Activated CD8-positive, alpha-beta memory T cell treated with anti-CD3 and anti-CD28 coated beads for 1 hour (primary cell): Measurements from ENCODE around the gene MIDN.
"Not testable (repeated sequence)": the region's sequence is repeated elsewhere in the genome, so short reads cannot be mapped to it uniquely, and the experiment has no call there.

ENCODE experiments used
- DNase-seq, 2 donors: peaks; one replicate each; pipeline ENCODE4 v3.0.0-alpha.2; 2020; ENCODE audit warnings: low read depth in 1 of 2; ENCODE audit errors: extremely low read depth in 1 of 2

Gene MIDN

GRCh38 chr19:1245494-1246264, 2.7 kb upstream of the MIDN start:
- DNase-seq = no peak

GRCh38 chr19:1246265-1247087, 1.9 kb upstream of the MIDN start:
- not testable (repeated sequence) for DNase-seq

- no peak for DNase-seq
These were observed 640 bp upstream of the MIDN start for GRCh38 chr19:1247748-1248138.

GRCh38 chr19:1248786-1249297, 459 bp downstream of the MIDN start:
- peak in 1 of 2 donors; percentile 79 for DNase-seq

- DNase-seq = peak; percentile 82 to 93
These were observed 1.1 kb downstream of the MIDN start for GRCh38 chr19:1249298-1249989.

- DNase-seq = no peak
These were observed 1.6 kb downstream of the MIDN start for GRCh38 chr19:1249990-1250436.

GRCh38 chr19:1250437-1251260, 2.3 kb downstream of the MIDN start:
- peak in 1 of 2 donors; percentile 44 for DNase-seq

DNA sequence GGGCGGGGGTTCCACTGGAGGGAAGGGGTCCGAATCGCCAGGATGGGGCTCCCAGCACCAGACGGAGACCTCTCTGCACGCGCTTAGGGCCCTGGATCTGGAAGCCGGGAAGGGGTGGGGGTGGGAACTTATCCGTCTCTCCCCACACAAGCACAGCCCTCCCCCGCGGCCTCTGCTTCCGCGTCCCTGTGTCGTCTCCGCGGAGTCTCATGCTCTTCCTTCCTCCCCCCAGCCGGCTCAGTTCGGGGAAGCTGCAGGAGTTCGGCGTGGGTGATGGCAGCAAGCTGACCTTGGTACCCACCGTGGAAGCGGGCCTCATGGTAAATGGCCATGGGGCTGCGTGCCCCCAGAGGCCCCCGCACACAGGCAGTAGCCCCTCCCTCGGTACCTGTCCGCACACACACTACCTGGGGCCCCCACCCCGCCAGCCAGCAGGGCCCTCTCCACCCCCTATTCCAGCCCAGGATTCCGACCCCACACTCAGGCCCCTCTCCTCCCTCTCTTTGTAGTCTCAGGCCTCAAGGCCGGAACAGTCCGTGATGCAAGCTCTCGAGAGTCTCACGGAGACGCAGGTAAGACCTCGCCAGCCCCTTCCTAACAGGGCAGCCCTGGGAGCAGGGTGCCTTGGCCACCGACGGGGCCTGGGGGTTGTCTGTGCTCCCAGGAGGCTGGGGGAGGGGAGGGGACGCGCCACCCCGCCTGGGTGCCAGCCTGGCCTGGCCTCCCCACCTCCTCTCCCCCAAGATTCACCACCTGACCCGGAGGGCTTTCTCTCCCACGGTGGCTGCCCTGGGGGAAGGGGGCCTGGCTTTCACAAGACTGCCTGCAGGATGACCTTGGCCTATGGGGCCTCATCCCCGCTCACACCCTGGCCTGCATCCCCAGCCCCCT, 3.2 kb downstream of the MIDN start:
- DNase-seq = peak in 1 of 2 donors; percentile 44

- DNase-seq = peak in 1 of 2 donors; percentile 52
These were observed 3.9 kb downstream of the MIDN start for GRCh38 chr19:1252221-1252820.

- peak in 1 of 2 donors; percentile 60 for DNase-seq
These were observed 4.6 kb downstream of the MIDN start for GRCh38 chr19:1252821-1253513.

DNA sequence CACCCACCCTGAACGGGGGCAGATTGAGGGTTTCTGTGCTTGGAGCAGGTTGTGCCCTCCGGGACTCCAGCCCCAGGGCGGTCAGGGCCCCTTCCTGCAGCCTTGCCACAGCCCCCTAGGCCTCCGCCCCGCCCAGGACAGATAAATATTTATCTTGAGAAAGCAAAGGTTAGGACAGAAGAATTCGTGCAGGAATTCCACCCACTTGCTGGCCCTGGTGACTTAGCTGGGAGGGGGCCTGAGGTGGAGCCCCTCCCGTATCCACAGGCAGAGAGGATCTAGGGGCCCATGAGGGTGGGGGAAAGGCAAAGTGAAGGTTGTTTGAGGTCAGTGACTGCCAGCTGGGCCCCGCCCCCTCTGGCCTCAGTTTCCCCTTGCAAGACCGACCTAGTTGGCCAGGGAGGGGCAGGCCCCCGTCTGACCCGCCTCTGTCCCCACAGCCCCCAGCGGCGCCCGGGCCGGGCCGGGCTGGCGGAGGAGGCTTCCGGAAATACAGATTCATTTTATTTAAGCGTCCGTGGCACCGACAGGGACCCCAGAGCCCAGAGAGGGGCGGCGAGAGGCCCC, 5.2 kb downstream of the MIDN start:
- no peak for DNase-seq

DNA sequence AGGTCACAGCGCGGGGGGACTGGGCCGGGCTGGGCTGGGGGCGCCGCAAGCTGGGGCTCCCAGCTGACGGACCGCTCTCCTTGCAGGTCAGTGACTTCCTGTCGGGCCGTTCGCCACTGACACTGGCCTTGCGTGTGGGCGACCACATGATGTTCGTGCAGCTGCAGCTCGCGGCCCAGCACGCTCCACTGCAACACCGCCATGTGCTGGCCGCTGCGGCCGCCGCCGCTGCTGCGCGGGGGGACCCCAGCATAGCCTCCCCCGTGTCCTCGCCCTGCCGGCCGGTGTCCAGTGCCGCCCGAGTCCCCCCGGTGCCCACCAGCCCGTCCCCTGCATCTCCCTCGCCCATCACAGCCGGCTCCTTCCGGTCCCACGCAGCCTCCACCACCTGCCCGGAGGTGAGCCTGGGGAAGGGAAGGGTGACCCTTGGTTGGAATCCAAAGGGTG, 5.7 kb downstream of the MIDN start:
- DNase-seq = no peak

DNA sequence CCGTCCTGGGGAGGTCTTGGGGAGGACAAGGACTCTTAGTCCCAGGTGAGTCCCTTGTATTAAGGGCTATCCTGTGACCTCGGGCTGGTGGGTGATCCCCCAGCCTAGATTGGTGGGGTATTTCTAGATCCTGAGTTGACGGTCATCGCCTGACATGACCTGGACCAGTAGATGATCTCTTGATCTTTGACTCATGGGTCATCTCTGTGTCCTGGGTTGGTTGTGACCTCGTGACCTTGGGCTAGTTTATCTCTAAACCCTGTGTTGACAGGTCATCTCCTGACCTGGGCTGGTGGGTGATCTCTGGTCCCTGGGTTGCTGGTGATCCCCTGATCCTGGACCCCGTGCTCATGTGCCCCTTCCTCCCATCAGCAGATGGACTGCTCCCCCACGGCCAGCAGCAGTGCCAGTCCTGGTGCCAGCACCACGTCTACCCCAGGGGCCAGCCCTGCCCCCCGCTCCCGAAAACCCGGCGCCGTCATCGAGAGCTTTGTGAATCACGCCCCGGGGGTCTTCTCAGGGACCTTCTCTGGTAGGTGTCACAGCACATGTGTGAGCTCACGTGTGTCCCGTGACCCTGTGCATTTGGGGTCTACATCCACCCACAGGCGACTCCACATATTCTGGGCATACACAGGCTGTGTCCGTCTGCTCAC, 6.3 kb downstream of the MIDN start:
- DNase-seq = no peak

- no peak for DNase-seq
These were observed 7.1 kb downstream of the MIDN start for GRCh38 chr19:1255186-1256161.

- no peak for DNase-seq
These were observed 8.5 kb downstream of the MIDN start for GRCh38 chr19:1256646-1257474.
